ENCODE results near the gene CILP. TPM values are rescaled to one million over a fixed set of nuclear protein-coding genes. Genes with fewer than 3 reads are reported as not detected.

The CILP gene
- total RNA-seq, 6 donors from 2014 or later = 1.0 to 5.2 (median 2.6) TPM

- WGBS, 2 donors = 100% methylated on average over 2 to 3 of the region's 3 CpGs
- TF ChIP-seq EP300 (IDR thresholded peaks at IDR 0.05) (no peak), POLR2A (IDR thresholded peaks at IDR 0.05) (no peak), CTCF (IDR thresholded peaks at IDR 0.05) (no peak)
- H3K36me3 ChIP-seq = no peaks in the 10 kb centered on the region
- no peaks in the 10 kb centered on the region for H3K4me1 ChIP-seq
- no peaks in the 10 kb centered on the region for H3K9me3 ChIP-seq
- H3K27me3 ChIP-seq = no peaks in the 10 kb centered on the region
- ATAC-seq (ENCODE audit: low FRiP score in 2 of 2) (no peak), DNase-seq (no peak)
- no peak overlapping the region for H3K4me3 ChIP-seq
- H3K27ac ChIP-seq = no peak overlapping the region
These were observed 14.9 kb upstream of the CILP start for GRCh38 chr15:65226221-65226620.

DNA sequence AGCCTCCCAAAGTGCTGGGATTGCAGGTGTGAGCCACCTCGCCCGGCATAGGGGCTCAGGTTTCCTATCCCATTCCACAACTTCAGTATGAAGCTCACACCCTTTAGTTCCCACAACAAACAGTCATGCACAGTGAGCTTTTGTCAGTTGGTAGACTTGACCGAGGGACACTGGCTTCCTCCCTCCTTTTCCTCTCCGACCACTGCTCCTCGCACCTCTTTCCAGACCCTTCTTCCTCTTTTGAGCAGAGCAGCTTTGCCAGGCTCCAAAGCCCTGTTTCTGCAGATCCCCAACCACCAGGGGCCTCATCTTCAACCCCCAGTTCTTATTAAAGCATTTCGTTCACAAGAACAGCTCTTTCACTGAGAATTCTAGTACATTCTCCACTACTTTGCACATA lies 12.7 kb upstream of the CILP start:
- ATAC-seq (ENCODE audit: low FRiP score in 2 of 2) (no peak), DNase-seq (no peak)
- Histone ChIP-seq H3K36me3 (no peaks in the 10 kb centered on the region), H3K4me1 (no peaks in the 10 kb centered on the region), H3K4me3 (no peak overlapping the region), H3K9me3 (no peaks in the 10 kb centered on the region), H3K27ac (no peak overlapping the region), H3K27me3 (no peaks in the 10 kb centered on the region)
- WGBS, 2 donors = 82 to 86% methylated on average over 6 of the region's 6 CpGs
- no peak for TF ChIP-seq CTCF (IDR thresholded peaks at IDR 0.05)
- TF ChIP-seq POLR2AphosphoS5 (IDR thresholded peaks at IDR 0.05) = no peak
- TF ChIP-seq EP300 (IDR thresholded peaks at IDR 0.05) = no peak
- TF ChIP-seq POLR2A (IDR thresholded peaks at IDR 0.05) = no peak

DNA sequence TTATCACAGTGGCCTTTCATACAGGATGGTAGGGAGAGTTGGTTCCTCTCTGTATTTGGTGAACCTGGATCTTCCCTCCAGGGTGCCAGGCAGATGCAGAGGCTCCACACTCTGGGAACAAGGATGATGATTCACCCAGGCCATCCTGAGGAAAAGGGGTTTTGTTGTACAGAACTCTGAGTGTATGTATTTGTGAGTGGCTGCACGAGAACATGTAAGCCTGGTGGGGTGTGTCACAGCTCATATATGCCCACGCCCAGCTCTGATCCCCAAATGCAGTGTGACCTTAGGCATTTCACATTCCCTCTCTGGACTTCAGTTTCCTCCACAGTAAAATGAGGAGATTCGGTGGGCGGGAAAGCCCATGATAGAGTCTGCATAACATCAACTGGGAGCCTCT lies 11.6 kb upstream of the CILP start:
- DNase-seq = no peak
- no peak for ATAC-seq (ENCODE audit: low FRiP score in 2 of 2)
- TF ChIP-seq POLR2AphosphoS5 (IDR thresholded peaks at IDR 0.05) (no peak), CTCF (IDR thresholded peaks at IDR 0.05) (no peak), POLR2A (IDR thresholded peaks at IDR 0.05) (no peak), EP300 (IDR thresholded peaks at IDR 0.05) (no peak)
- no peaks in the 10 kb centered on the region for H3K9me3 ChIP-seq
- H3K4me3 ChIP-seq = no peak overlapping the region
- H3K27me3 ChIP-seq = no peaks in the 10 kb centered on the region
- no peaks in the 10 kb centered on the region for H3K4me1 ChIP-seq
- no peaks in the 10 kb centered on the region for H3K36me3 ChIP-seq
- H3K27ac ChIP-seq = no peak overlapping the region
- 93 to 96% methylated on average over 4 of the region's 4 CpGs for WGBS, 2 donors

DNA sequence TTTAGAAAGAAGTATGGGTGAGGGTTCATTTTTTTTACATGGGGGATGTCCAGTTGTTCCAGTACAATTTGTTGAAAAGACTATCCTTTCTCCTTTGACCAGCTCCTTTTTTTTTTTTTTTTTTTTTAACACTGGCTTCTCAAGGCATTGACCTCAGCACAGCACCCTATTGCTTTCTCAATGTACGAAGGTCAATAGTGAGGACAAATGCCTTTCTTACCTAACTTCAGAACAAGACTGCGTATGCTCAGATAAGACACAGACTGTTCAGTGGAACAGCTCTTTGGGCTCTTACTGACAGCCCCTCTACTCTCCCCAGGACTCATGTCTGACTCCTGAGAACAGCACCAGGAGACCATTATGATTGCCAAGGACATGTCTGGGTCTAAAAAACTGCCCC lies 10.4 kb upstream of the CILP start:
- TF ChIP-seq POLR2A (IDR thresholded peaks at IDR 0.05) = no peak
- TF ChIP-seq EP300 (IDR thresholded peaks at IDR 0.05) = no peak
- TF ChIP-seq POLR2AphosphoS5 (IDR thresholded peaks at IDR 0.05) = no peak
- TF ChIP-seq CTCF (IDR thresholded peaks at IDR 0.05) = no peak
- H3K4me3 ChIP-seq = no peak overlapping the region
- WGBS, 2 donors = 87 to 95% methylated on average over 2 of the region's 2 CpGs
- no peaks in the 10 kb centered on the region for H3K27me3 ChIP-seq
- no peaks in the 10 kb centered on the region for H3K36me3 ChIP-seq
- no peaks in the 10 kb centered on the region for H3K4me1 ChIP-seq
- no peak overlapping the region for H3K27ac ChIP-seq
- DNase-seq = no peak
- no peaks in the 10 kb centered on the region for H3K9me3 ChIP-seq
- no peak for ATAC-seq (ENCODE audit: low FRiP score in 2 of 2)

- WGBS, 2 donors = 88 to 91% methylated on average over 3 of the region's 3 CpGs
- TF ChIP-seq POLR2AphosphoS5 (IDR thresholded peaks at IDR 0.05) (no peak), CTCF (IDR thresholded peaks at IDR 0.05) (no peak), EP300 (IDR thresholded peaks at IDR 0.05) (no peak), POLR2A (IDR thresholded peaks at IDR 0.05) (no peak)
- H3K9me3 ChIP-seq = no peaks in the 10 kb centered on the region
These were observed 7.9 kb upstream of the CILP start for GRCh38 chr15:65219137-65219536.

More at GRCh38 chr15:65219137-65219536, 7.9 kb upstream of the CILP start:
- H3K4me3 ChIP-seq = no peak overlapping the region
- ATAC-seq (ENCODE audit: low FRiP score in 2 of 2) (no peak), DNase-seq (no peak)
- H3K27me3 ChIP-seq = no peaks in the 10 kb centered on the region
- H3K27ac ChIP-seq = no peak overlapping the region
- H3K4me1 ChIP-seq = no peaks in the 10 kb centered on the region
- no peaks in the 10 kb centered on the region for H3K36me3 ChIP-seq
